HG03175 (cell line): ENCODE data around the gene KIF1A.

Source experiments
- ATAC-seq: cut with Tn5 transposase; IDR thresholded peaks from one replicate; pipeline ENCODE4 v1.9.1; 2021; ENCODE audit warnings: mild to moderate bottlenecking, moderate library complexity; ENCODE audit not compliant: unreplicated experiment

Gene KIF1A

GRCh38 chr2:240720686-240721595 lies 99.1 kb downstream of the KIF1A start:
- ATAC-seq: no peak

DNA sequence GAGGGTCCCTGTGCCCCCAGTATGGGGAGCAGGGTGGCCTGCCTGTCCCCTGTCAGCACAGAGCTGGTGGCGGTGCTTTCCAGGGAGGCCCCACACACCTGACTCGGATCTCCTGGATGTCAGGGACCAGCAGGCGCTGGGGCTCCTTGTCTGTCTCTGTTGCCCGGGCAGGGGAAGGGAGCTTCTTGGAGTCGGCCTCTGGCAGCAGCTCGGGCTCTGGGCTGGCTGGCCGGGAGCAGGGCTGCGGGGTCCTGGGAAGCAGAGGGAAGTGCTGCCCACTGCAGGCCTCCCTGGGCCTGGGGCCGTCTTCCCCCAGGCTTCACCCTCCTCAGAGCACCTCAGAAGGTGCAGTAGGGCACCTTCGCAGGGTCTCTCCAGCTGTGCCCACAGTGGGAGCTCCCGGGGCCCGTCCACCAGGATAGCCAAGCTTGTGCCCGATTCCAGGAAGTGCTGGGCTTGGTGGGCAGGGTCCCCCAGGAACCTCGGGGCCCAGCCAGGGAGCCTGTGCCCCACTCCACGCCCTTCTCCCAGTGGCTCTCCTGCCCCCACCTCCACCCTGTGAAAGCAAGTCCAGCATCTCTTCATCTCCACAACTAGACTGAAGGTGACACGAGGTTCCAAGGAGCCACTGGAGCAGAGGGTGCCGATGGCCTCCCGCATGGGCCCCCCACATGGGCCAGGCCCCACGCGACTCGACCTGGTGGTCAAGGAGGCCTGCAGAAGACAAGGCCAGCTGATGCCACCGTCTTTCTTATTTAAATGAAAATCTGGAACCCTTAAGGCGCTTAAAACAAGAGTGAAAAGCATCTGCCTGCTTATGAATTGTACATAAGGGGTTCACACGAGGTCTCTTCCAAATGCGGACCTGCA lies 100.1 kb downstream of the KIF1A start:
- no peak for ATAC-seq

DNA sequence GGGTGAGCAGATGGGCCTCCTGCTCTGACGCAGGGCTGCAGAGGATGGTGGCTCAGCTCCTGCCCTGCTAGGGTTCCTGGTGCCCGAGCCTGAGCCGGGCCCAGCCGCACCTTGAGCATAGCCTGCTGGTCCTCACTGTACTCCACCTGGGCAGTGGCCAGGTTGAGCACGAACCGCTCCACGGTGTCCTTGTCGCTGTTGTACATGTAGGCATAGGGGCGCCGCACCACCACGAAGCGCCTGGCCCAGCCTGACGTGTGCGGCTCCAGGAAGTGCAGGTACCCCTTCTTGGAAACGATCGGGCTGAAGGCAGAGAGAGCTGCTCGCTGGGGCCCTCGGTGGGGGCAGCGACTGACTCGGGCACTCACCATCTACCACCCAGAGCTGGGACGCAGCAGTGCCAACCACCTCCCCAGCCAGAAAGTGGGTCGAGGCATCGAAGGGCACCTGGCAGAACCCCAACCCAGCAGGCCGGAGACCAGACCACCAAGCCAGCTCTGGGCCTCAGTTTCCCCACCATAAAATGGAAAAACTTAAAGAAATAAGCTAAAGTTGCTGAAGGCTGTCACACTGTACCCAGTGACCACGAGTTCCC lies 101.0 kb downstream of the KIF1A start:
- ATAC-seq: no peak

DNA sequence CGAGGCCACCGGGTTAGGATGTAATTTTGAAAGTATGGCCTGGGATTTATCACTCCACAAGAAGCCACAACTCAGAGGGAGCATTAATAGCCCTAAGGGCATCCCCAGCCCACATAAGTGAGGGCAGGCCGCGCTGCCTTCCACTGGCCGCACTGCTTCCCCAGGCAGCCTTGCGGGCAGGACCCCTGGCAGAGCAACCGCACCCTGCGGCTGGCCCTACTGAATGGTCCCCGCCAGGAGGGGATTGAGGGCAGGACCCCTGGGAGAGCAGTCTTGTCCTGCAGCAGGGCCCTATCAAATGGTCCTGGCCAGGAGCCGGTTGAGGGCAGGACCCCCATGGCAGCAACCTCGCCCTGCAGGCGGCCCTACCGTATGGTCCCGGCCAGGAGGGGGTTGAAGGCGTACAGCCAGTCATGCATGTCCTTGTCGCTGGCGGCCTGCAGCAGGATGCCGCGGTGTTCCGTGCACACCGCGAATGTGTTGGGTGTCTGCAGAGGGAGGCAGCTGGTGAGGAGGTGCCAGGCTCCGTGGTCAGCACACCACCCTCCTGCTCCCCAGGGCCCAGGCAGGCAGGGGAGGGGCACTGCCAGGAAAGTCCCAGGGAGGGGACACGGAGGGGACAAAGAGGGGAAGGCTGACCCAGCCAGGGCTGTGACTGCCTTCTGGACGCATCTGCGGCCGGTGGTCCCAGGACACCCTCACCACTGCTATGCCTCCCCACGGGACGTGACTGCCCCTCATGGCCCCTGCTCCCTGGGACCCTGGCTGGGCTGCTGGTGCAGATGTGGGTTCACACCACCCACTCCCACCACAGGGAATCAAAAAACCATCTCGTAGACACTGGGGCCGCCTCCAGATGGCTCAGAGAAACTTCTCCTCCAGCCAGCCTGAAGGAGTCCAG lies 102.1 kb downstream of the KIF1A start:
- ATAC-seq: no peak

GRCh38 chr2:240717181-240717641 lies 102.8 kb downstream of the KIF1A start:
- no peak for ATAC-seq

- no peak for ATAC-seq
Observed at GRCh38 chr2:240716130-240716798, 103.8 kb downstream of the KIF1A start.

- no peak for ATAC-seq
Observed at GRCh38 chr2:240714747-240715725, 105.0 kb downstream of the KIF1A start.

- no peak for ATAC-seq
Observed at GRCh38 chr2:240713928-240714746, 105.9 kb downstream of the KIF1A start.

- no peak for ATAC-seq
Observed at GRCh38 chr2:240713071-240713927, 106.7 kb downstream of the KIF1A start.

DNA sequence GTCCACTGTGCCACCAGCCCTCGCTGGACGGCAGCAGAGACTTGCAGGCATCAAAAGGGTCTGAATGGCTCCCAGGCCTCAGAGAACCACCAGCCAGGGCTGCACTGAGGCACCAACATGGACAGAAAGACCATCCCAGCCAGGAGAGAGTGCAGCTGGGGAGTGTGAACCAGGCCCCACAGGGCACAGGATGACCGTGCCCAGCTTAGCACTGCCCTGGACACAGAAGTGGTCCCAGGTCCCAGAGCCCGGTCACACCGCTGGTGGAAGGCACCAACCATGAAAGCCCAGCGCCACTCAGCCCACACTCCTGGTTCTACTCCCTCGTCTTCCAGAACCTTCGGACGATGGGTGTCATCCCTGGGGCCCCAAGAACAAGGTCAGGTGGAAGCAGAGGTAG lies 107.9 kb downstream of the KIF1A start:
- no peak for ATAC-seq

- ATAC-seq: no peak
Observed at GRCh38 chr2:240711701-240712100, 108.3 kb downstream of the KIF1A start.

DNA sequence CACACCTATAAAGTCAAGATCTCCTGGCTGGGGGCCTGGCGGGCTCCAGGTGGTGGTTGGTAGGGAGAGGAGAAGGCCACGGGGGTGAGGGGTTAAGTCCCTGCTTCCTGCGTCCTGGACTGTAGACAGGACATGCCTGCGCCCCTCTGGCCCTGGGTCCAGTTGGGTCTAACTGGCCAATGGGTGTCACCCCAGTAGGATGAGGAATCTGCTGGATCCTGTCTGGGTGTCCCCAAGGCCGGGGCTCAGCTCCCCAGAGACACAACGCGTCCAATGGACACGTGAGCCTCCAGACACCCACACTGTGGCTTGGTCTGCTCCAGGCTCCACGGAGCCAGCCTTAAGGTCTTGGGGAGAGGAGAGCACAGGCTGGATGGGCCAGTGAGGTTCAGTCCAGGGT lies 108.7 kb downstream of the KIF1A start:
- ATAC-seq: no peak

DNA sequence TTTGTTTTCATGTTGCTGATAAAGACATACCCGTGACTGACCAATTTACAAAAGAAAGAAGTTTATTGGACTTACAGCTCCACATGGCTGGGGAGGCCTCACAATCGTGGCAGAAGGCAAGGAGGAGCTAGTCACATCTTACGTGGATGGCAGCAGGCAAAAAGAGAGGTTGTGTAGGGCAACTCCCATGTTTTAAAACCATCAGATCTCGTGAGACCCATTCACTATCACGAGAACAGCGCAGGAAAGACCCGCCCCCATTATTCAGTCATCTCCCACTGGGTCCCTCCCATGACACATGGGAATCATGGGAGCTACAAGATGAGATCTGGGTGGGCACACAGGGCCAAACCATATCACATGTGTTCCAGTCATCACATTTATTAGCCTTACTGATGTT lies 111.6 kb downstream of the KIF1A start:
- ATAC-seq: no peak

GRCh38 chr2:240707821-240708220 lies 112.2 kb downstream of the KIF1A start:
- no peak for ATAC-seq

- no peak for ATAC-seq
Observed at GRCh38 chr2:240707043-240707756, 112.8 kb downstream of the KIF1A start.

DNA sequence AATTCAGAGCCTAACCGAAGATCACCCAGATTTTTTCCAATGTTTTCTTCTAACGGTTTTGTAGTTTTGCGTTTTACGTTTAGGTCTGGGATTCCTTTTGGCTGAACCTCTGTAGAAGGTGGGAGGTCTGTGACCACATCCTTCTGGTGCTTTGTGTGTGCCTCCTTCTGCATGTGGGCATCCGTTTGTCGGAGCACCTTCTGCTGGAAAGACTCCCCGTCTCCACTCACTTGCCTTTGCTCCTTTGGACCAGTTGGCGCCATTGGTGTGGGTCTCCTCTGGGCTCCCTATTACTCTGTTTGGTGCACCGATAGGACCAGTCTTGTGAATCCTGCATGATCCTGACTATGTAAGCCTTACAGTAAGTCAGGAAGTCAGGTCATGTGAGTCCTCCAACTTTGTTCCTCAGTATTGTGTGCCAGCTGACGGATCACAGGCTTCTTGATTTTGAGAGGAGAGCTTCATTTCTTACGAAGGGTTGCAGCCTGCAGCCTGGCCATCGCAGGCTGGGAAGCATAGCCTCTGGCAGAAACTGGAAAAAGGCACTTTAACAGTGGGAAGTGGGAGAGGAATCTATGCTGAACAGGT lies 114.7 kb downstream of the KIF1A start:
- ATAC-seq: no peak
